Astrocyte of the spinal cord (primary cell): ENCODE data around the gene IMP3.
A peak's percentile ranks its signal among the peaks of the same experiment; 100 is the strongest.

Experiments used
- DNase-seq: peaks from one replicate; pipeline ENCODE4 v3.0.0; 2011; ENCODE audit warnings: low read depth, low spot score
- H3K4me3 ChIP-seq: 2 replicates; pipeline ENCODE4 v1.5.1; 2011; ENCODE audit warnings: low read depth, mild to moderate bottlenecking, low read length, moderate library complexity
- CTCF ChIP-seq: IDR thresholded peaks from 2 replicates; pipeline ENCODE4 v1.5.1; 2012; ENCODE audit warnings: low read depth, mild to moderate bottlenecking, low read length, inconsistent platforms
- in situ Hi-C: cut with HindIII; loops from 2 replicates; pipeline ENCODE4 v1.10.0; 2017; ENCODE audit warnings: low sequenced_read_pairs

Gene IMP3

GRCh38 chr15:75644376-75644775 is 4.4 kb upstream of the IMP3 start:
- in situ Hi-C loops = no loop called here

DNA sequence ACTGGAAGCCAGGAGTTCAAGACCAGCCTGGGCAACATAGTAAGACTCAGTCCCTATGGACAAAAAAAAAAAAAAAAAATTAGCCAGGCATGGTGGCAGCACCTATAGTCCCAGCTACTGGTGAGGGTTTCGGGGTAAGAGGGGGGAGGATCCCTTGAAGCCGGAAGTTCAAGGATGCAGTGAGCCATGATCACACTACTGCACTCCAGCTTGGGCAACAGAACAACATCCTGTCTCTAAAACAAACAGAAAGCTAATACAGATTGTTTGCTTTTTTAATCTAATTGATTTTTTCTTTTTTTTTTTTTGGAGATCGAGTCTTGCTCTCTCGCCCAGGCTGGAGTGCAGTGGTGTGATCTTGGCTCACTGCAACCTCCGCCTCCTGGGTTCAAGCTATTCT is 1.6 kb upstream of the IMP3 start:
- no peak overlapping the region for H3K4me3 ChIP-seq
- TF ChIP-seq CTCF = no peak
- no peak for DNase-seq
- in situ Hi-C loops = no loop called here

More at GRCh38 chr15:75644376-75644775, 4.4 kb upstream of the IMP3 start:
- peak; percentile 1 for TF ChIP-seq CTCF
- no peak overlapping the region for H3K4me3 ChIP-seq
- DNase-seq = peak; percentile 46

GRCh38 chr15:75641179-75641503 is 1.1 kb upstream of the IMP3 start:
- in situ Hi-C loops = no loop called here
- no peak overlapping the region for H3K4me3 ChIP-seq
- no peak for TF ChIP-seq CTCF
- DNase-seq = no peak

DNA sequence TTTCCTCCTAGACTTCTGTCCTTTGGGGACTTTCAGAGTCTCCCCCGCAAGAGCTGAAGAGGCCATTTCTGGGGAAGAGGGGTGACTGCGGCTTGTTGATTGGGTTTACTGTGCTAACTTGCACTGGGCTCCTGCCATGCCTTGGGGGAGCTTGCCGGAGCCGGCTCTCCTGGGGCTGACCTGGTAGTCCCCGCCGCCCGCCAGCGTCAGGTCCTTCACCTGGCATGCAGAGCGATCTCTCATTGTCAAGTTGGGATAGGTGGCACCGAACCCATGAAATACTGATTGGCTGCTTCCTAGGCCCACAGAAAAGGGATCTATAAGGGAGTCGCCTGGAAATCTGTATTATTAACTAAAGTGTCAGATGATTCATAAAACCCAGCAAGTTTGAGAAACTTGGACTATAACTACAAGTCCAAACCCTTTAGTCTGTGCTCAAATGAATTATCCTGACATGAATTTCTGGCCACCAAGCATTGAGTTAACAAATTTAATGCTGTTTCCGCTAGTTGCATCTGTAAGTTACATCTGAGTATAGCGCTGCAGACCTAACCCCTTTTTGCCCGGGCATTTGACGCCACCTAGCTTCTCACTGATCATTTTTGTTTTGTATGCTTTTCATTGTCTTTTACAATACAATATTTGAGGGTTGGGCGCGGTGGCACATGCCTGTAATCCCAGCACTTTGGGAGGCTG is 607 bp upstream of the IMP3 start:
- in situ Hi-C loops = no loop called here
- H3K4me3 ChIP-seq = peak overlapping the region; percentile 68
- peak; percentile 21 for TF ChIP-seq CTCF
- DNase-seq = peak; percentile 72

GRCh38 chr15:75639191-75639708 is 774 bp downstream of the IMP3 start:
- TF ChIP-seq CTCF = no peak
- H3K4me3 ChIP-seq = peak overlapping the region; percentile 68
- in situ Hi-C loops = no loop called here
- DNase-seq = no peak

DNA sequence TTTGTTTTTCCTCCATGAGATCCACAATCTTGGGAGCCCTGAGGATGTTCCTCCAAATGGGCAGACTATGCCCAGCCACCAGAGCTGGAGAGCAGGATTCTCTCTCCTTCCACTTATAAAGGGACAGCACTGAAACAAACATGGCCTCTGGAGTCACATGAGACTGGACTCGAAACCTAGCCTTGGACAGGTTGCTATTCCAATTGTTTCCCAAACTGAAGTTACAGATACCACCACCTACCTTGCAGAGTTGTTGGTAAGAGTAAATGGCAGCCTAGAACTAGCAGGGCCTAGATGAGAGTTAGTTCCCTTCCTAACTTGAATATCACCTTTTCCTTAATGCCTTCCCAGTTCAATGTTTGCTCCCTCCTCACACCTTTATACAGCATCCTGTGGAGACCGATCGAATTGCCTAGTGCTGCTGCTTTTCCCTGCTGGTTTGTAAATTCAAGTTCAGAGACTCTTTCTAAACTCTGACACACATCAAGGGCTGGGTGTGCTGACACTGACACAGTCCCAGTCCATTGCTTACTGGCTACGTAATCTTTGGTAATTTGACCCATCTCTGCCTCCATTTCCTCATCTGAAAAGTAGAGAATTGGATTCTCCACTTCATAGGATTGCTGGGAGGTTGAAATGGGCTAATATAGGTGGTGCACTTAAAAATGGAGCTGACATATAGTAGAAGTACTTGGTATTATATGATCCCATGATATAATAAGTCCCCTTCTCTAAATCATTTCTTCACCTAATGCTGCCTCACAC is 2.6 kb downstream of the IMP3 start:
- H3K4me3 ChIP-seq = no peak overlapping the region
- DNase-seq = no peak
- in situ Hi-C loops = no loop called here
- TF ChIP-seq CTCF = no peak
